ENCODE measurements around the gene ASIC4. TPM values are rescaled to one million over a fixed set of nuclear protein-coding genes. Genes with fewer than 3 reads are reported as not detected.
A peak's percentile ranks its signal among the peaks of the same experiment; 100 is the strongest.

ASIC4 gene
- total RNA-seq, 4 donors from 2014 or later: not detected

DNA sequence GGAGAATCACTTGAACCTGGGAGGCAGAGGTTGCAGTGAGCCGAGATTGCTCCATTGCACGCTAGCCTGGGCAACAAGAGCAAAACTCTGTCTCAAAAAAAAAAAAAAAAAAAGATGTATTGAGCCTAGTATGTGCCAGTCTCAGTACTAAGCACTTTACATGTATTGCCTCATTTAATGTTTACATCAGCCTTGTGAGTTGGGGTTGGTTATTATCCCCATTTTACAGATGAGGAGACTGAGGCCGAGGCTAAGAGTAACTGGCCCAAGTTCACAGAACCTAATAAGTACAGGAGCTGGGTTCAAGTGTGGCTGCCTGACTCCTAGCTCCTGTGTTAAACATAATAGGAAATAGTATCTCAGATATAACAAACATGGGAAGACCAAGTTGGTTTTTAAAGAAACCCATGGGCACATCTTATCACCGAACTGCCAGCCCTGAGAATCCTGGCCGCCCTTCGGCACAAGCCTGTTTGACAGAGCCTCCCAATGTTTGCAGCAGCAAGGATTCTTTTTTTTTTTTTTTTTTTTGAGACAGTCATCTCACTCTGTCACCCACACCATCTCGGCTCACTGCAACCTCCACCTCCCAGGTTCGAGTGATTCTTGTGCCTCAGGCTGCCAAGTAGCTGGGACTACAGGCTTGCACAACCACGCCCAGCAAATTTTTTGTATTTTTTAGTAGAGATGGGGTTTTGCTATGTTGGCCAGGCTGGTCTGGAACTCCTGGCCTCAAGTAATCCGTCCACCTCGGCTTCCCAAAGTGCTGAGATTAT, 39.8 kb upstream of the ASIC4 start:
- no peak for DNase-seq
- Histone ChIP-seq H3K36me3 (no peaks in the 10 kb centered on the region), H3K4me1 (peaks cover 0 to 8% (median 4%) of the 10 kb centered on the region in 4 donors), H3K27me3 (peaks cover 4% of the 10 kb centered on the region), H3K27ac (peak overlapping the region in 2 of 4 donors; percentile 17 to 53), H3K4me3 (no peak overlapping the region), H3K9me3 (no peaks in the 10 kb centered on the region)
- no peak for TF ChIP-seq POLR2A (IDR thresholded peaks at IDR 0.05)
- no peak for TF ChIP-seq POLR2AphosphoS5 (IDR thresholded peaks at IDR 0.05)
- no peak for TF ChIP-seq EP300 (IDR thresholded peaks at IDR 0.05; ENCODE audit: low read depth)
- TF ChIP-seq, protein P1, sequence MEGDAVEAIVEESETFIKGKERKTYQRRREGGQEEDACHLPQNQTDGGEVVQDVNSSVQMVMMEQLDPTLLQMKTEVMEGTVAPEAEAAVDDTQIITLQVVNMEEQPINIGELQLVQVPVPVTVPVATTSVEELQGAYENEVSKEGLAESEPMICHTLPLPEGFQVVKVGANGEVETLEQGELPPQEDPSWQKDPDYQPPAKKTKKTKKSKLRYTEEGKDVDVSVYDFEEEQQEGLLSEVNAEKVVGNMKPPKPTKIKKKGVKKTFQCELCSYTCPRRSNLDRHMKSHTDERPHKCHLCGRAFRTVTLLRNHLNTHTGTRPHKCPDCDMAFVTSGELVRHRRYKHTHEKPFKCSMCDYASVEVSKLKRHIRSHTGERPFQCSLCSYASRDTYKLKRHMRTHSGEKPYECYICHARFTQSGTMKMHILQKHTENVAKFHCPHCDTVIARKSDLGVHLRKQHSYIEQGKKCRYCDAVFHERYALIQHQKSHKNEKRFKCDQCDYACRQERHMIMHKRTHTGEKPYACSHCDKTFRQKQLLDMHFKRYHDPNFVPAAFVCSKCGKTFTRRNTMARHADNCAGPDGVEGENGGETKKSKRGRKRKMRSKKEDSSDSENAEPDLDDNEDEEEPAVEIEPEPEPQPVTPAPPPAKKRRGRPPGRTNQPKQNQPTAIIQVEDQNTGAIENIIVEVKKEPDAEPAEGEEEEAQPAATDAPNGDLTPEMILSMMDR (IDR thresholded peaks at IDR 0.05): no peak
- 68 to 72% methylated on average over 8 to 11 of the region's 11 CpGs for WGBS, 2 donors (ENCODE audit: low coverage in 1 of 2)
- intact Hi-C loops (cut with DNase I; ENCODE audit: low total_unique reads): loop anchor here (5.0 kb wide), 1 partner anchor 58 kb away; no protein-coding TSS in a partner anchor
- in situ Hi-C loops (cut with MboI; ENCODE audit: low pct_ligation_motif_present in 1 of 4, low pct_unique_long_range_greater_than_20kb in 1 of 4, low sequenced_read_pairs in 3 of 4): loop anchor here in 3 of 4 donors (10.0 kb wide), 1 partner anchor 50 kb away; no protein-coding TSS in a partner anchor

DNA sequence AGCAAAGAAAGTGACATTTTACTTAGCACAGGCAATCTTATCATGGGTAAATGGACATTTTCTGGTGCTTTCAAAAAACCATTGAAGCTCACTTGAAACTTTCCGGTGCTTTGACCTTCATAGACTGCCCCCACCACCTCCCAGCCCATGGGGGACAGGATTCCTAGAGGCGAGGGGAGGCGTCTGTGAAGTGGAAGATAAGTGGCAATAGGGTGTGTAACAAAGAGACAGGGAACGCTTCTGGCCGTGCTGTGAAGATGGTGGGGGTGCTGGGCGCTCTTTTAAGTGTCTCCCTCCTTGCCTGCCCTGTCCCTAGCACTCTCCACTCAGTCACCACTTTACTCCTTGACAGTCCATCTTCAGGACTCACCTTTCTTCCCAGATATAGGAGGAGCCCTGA, 39.0 kb upstream of the ASIC4 start:
- no peak for DNase-seq
- no peak for TF ChIP-seq EP300 (IDR thresholded peaks at IDR 0.05; ENCODE audit: low read depth)
- TF ChIP-seq POLR2AphosphoS5 (IDR thresholded peaks at IDR 0.05): no peak
- TF ChIP-seq, protein P1 (IDR thresholded peaks at IDR 0.05): no peak
- no peak for TF ChIP-seq POLR2A (IDR thresholded peaks at IDR 0.05)
- WGBS, 2 donors (ENCODE audit: low coverage in 1 of 2): 43 to 64% methylated on average over 2 to 6 of the region's 6 CpGs
- Histone ChIP-seq H3K27ac (peak overlapping the region in 2 of 4 donors; percentile 36 to 53), H3K9me3 (no peaks in the 10 kb centered on the region), H3K4me3 (no peak overlapping the region), H3K4me1 (peaks cover 0 to 8% (median 4%) of the 10 kb centered on the region in 4 donors), H3K27me3 (peaks cover 4% of the 10 kb centered on the region), H3K36me3 (no peaks in the 10 kb centered on the region)
- in situ Hi-C loops (cut with MboI; ENCODE audit: low pct_ligation_motif_present in 1 of 4, low pct_unique_long_range_greater_than_20kb in 1 of 4, low sequenced_read_pairs in 3 of 4) (loop anchor here in 3 of 4 donors (10.0 kb wide), 1 partner anchor 50 kb away; no protein-coding TSS in a partner anchor), intact Hi-C loops (cut with DNase I; ENCODE audit: low total_unique reads) (loop anchor here (5.0 kb wide), 1 partner anchor 57 kb away; no protein-coding TSS in a partner anchor)

DNA sequence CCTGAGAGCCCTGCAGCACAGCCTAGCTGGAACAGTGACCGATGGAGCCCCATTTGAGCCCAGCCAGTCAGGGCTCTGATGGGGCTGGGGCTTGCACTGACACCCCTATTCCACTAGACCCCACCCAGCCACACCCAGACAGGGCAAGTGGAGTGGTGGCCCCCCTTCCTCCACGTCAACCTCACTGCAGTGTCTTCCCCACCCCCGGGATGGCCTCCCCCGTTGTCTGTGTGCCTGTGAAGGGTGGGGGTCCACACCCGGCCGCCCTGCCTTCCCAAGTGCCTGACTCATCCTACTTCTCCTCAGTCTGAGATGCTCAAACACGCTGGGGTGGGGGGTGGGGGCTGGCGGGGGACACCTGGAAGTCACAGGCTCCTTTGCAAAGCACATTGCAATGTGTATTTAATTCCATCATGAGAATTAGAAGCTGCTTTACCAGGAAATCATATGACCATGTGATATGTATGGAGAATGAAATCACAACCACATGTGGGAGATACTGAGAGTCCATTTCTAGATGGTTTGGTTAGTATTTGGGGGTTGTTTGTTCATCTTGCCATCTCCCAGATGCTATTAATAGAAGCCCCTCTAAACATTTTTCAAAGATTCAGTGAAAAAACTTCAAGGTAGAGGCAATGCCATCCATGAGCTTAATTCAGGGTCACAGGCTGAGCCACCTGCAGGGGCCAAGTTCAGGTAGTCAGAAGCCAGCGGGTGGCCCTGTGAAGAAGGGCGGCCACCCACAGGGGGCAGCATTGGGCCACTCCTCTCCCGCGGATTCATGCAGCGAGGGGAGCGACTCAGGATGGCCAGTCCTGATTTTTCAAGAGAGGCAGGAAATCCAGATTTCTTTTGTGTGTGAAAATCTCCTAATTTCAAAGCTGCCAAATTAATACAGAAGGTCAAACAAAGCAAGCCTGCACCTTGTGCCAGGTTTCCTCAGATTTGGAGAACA, 38.3 kb upstream of the ASIC4 start:
- intact Hi-C loops (cut with DNase I; ENCODE audit: low total_unique reads) (loop anchor here (5.0 kb wide), 1 partner anchor 56 kb away; no protein-coding TSS in a partner anchor), in situ Hi-C loops (cut with MboI; ENCODE audit: low pct_ligation_motif_present in 1 of 4, low pct_unique_long_range_greater_than_20kb in 1 of 4, low sequenced_read_pairs in 3 of 4) (loop anchor here in 3 of 4 donors (10.0 kb wide), 1 partner anchor 49 kb away; no protein-coding TSS in a partner anchor)
- Histone ChIP-seq H3K27ac (peak overlapping the region in 3 of 4 donors; percentile 36 to 68 (median 36)), H3K27me3 (peaks cover 4% of the 10 kb centered on the region), H3K4me3 (no peak overlapping the region), H3K36me3 (no peaks in the 10 kb centered on the region), H3K4me1 (peaks cover 0 to 8% (median 4%) of the 10 kb centered on the region in 4 donors), H3K9me3 (no peaks in the 10 kb centered on the region)
- 36% methylated on average over 14 of the region's 14 CpGs; no CpG with 5 or more reads in 1 of the 2 donors for WGBS, 2 donors (ENCODE audit: low coverage in 1 of 2)
- TF ChIP-seq POLR2AphosphoS5 (IDR thresholded peaks at IDR 0.05): peak in 1 of 3 donors; percentile 11
- no peak for TF ChIP-seq POLR2A (IDR thresholded peaks at IDR 0.05)
- no peak for TF ChIP-seq EP300 (IDR thresholded peaks at IDR 0.05; ENCODE audit: low read depth)
- TF ChIP-seq, protein P1 (IDR thresholded peaks at IDR 0.05): peak; percentile 83 to 91 (median 89)
- DNase-seq: peak; percentile 78

Measured in transverse colon (tissue), 4 donors.